Measurements from ENCODE around the gene PTDSS2.
A peak's percentile ranks its signal among the peaks of the same experiment; 100 is the strongest.

PTDSS2 gene

GRCh38 chr11:490186-490929 lies 40.3 kb downstream of the PTDSS2 start:
- DNase-seq (ENCODE audit: low read depth): no peak

- DNase-seq (ENCODE audit: low read depth): no peak
Measured at GRCh38 chr11:490930-491260, 40.8 kb downstream of the PTDSS2 start.

- no peak for DNase-seq (ENCODE audit: low read depth)
Measured at GRCh38 chr11:491358-491757, 41.3 kb downstream of the PTDSS2 start.

DNA sequence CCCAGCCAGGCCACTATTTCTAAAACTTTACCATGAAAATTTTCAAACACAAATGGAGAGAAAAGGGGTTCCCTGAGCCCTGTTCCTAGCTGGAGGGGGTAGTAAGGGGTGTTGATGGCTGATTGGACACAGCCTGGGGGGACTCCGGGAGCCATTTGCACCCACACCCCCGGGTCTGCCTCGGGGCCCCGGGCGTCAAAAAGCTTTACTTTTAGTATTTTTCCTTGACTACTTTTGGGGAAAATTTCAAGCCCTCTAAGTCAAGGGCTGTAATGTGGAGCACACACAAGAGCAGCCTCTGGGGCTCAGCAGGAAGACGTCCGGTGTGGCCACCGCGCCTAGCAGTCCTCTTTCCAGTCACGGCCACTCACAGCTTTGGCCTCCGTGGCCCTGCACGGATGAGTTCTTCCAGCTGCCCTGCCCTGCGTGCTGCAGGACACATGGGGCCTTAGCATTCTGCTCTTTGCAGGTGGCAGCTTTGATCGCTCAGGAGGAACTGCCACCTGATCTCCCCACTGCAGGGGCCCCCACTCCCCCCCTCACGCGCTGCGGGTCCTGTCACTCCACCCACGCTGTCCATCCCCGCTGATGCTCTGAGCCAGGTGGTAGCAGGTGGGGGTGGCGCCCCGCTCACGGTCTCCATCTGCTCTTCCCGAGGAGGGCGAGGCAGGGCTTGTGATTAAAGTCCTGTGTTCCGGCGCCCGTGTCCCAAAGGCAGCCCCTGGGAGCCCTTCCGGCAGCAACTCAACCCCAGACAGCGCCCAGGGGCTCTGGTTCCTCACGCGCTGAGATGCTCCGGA lies 42.5 kb downstream of the PTDSS2 start:
- no peak for DNase-seq (ENCODE audit: low read depth)

GRCh38 chr11:494761-495536 lies 44.9 kb downstream of the PTDSS2 start:
- DNase-seq (ENCODE audit: low read depth): no peak

GRCh38 chr11:495537-495931 lies 45.5 kb downstream of the PTDSS2 start:
- DNase-seq (ENCODE audit: low read depth): no peak

GRCh38 chr11:496834-497564 lies 46.9 kb downstream of the PTDSS2 start:
- no peak for DNase-seq (ENCODE audit: low read depth)

DNA sequence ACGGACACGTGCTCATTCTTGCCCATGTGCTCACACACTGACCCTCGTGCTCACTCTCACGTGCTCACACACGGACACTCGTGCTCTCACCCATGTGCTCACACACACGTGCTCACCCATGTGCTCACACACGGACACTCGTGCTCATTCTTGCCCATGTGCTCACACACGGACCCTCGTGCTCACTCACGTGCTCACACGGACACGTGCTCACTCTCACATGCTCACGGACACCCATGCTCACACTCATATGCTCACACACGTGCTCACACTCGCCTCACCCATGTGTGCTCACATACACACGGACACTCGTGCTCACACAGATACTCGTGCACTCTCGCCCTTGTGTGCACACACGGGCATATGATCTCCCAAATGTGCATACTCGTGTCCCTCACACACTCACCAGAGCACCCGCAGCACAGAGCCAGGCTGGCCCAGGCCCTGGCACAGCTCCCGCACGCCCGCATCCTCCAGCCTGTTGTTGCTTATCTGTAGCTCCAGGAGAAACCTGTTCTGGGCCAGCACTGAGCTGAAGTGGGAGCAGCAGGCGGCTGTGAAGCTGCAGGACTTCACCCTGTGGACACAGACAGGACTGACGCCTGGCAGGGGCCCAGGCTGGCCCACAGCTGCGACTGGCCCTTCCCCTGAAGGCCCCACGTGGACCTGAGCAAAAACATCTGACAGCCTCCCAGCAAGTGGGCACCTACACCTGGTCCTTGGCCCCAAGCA lies 47.7 kb downstream of the PTDSS2 start:
- DNase-seq (ENCODE audit: low read depth): no peak

GRCh38 chr11:498297-499181 lies 48.5 kb downstream of the PTDSS2 start:
- DNase-seq (ENCODE audit: low read depth): no peak

DNA sequence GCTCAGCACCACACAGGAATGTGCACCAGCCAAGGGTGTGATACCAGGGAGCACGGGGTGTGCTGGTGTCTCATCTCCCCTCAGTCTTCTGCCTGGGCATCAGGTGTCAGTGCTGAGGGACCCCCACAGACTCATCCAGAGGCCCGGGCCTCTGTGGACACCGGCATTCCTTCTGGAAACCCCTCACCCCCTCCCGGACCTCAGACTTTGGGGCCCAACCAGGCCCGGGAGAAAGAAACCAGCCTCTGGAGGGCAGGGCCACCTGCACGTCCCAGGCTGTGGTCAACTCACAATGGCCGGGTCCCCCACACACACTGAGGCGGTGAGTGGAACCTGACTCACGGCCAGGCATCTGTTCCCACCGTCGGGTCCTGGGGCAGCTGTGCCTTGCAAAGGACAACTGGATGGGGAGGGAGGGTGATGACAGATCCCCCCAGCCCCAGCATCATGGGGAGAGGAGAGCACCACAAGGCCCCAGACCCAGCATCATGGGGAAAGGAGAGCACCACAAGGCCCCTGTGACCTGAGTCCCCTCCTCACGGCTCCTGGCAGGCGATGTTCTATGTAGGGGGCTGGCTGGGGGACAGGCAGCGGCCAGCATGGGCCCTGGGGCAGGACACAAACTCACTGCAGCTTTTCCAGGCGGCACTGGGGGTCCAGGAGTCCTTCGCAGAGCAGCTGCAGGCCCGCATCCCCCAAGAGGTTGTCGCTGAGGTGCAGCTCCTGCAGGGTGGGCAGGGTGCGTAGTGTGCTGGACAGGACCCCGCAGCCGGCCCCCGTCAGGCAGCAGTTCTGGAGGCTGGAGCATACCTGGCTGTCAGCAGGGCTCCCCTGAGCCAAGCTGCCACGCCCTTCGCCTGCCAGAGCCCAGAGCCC lies 49.4 kb downstream of the PTDSS2 start:
- no peak for DNase-seq (ENCODE audit: low read depth)

DNA sequence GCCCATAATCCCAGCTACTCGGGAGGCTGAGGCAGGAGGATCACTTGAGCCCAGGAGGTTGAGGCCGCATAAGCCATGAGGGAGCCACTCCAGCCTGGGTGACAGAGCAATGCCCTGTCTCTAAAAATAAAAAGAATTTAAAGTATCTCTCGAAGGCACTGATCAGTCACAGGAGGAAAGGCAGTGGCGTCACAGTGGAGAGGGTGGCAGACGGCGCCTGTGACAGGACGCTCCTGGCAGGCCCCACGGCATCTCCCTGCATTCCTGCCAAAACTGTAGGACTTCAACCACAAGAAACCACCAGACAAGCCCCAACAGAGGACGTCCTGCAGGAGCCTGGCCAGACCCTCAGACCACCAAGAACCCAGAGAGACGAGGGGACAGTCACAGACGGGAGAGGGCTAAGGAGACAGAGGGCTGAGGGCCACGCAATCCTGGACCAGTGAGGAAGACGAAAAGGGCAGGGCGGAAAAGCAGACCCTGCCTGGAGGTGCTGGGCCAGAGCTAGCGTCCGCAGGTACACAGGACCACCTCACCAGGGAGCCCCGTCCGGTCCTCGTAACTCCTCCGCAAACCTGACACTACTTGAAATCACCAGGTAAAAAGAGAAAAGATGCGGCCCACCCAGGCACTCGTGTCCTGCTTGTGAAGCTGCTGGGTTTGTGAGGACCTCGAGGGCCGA lies 51.1 kb downstream of the PTDSS2 start:
- DNase-seq (ENCODE audit: low read depth): no peak

DNA sequence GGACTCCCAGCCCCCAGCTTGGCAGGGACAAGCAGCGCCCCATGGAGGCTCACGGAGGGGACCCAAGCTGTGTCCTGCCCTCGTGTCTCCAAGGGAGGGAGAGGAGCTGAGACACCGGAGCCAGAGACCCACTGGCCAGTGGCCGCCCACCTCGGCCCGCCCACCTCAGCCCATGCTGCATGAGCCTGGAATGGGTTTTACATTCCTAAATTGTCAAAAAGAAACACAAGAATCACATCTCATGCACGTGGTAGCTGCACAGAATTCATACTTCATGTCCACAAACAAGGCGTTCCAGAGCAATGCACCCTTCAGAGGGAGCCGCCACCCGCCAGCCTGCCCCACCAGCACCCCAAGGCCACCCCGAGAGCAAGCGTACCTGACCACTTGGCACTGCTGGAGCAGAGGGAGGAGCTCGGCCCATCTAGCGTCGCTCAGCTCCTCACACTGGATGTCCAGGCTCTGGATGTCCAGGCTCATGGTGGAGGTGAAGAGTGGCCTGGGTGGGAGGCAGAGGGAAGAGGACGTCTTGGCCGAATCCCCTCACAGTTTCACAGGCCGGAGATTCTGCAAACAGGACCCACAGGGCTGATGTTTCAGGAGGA lies 51.7 kb downstream of the PTDSS2 start:
- DNase-seq (ENCODE audit: low read depth): no peak

GRCh38 chr11:502288-503178 lies 52.5 kb downstream of the PTDSS2 start:
- DNase-seq (ENCODE audit: low read depth): no peak

DNA sequence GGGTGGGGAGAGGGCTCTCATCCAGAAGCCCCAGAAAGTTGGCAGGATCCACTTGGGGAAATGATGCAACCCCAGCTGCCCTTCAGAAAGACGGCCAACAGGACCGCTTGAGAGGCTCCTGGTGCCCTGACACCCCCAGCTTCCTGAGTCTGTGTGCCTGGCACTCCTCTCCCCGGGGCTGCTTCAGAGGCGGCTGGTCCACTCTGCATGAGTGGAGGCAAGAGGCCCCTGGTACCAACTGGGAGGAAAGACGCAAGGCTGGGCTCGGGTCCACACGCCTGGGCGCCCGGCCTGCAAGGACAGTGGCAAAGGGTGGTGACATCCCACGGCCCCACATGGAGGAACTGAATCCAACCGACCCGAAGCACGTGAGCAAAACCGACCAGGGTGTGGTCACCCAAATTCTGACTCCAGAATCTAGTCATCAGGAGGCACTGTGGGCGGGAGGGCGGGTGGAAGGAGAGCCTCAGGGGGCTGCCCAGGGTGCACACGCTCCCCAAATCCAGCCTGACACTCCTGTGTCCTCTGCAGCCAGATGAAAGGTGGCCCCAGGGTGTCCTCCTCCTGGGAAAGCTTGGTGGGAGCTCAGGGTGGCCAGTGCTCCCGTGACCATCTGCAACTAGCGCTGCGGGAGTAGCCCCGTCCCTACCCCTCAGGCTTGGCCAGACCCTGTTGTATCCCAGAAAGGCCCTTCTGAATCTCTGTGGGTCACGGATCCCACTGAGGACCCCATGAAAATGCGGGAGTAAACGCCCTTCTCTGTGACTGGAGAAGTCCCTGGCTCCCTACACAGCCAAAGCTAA lies 53.3 kb downstream of the PTDSS2 start:
- peak; percentile 40 for DNase-seq (ENCODE audit: low read depth)

DNA sequence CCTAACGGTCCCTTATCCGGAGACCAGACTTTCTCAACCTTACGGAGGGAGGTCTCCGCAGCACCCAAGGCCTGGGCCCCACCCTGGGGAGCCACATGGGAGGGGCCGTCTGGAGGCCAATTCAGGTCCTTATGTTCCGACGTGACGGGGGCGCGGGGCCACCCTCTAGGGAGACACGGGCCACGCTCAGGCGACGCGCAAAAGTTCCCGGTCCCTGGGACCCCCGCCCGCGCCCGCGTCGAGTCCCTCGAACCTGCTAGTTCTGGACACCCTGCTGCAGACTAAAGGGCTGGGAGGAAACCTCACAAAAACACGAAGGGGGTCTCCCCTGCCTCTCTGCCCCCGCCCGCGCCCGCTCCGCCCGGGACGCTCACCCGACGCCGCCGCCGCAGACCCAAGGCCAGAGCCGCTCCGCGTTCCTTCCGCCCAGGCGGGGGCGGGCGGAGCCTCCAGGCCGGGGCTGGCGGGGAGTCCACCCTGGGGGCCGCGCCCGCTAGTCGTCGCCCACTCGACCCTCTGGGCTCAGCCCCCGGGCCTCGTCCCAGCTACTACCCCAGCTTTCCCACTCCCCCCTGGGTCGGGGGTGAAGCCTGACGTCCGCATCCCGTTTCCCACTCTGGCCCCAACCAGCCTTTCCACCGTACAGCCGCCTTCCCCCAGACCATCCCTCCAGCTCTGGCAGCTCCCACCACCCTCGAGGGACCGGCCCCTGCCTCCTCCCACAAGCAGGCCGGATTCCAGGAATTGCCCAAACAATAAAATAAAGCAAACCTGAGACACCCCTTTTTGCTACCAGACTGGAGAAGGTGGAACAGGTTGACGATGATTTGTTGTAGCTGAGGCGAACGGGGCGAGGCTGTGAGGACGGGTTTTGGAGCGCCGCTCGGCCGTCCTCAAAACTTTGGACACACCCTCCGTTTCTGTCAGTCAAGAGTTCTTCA lies 54.2 kb downstream of the PTDSS2 start:
- peak; percentile 31 for DNase-seq (ENCODE audit: low read depth)

DNA sequence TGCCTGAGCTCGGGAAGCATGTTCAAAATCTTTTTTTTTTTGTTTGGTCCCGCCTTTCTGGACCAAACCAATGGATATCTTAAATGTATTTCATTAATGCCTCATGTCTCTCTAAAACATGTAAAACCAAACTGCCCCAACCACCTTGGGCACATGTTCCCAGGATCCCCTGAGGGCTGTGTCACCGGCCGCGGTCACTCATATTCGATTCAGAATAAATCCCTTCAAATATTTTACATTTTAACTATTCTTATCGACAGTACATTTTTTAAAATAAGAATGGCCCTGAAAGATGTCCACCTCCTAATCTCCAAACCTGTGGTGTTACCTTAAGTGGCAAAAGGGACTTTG lies 54.9 kb downstream of the PTDSS2 start:
- no peak for DNase-seq (ENCODE audit: low read depth)

All from GM04504 (cell line).